ENCODE data around the gene SFXN5.
A peak's percentile ranks its signal among the peaks of the same experiment; 100 is the strongest.

SFXN5 gene

GRCh38 chr2:72952110-72952823 is 119.2 kb downstream of the SFXN5 start:
- no peak for DNase-seq

- no peak for DNase-seq
These were observed 120.0 kb downstream of the SFXN5 start for GRCh38 chr2:72951303-72952095.

GRCh38 chr2:72950558-72951255 is 120.8 kb downstream of the SFXN5 start:
- no peak for DNase-seq

- DNase-seq, result no peak
These were observed 121.9 kb downstream of the SFXN5 start for GRCh38 chr2:72949642-72950041.

GRCh38 chr2:72949045-72949444 is 122.5 kb downstream of the SFXN5 start:
- no peak for DNase-seq

GRCh38 chr2:72947952-72948830 is 123.3 kb downstream of the SFXN5 start:
- DNase-seq, result no peak

- no peak for DNase-seq
These were observed 125.0 kb downstream of the SFXN5 start for GRCh38 chr2:72946466-72946865.

- DNase-seq, result no peak
These were observed 126.0 kb downstream of the SFXN5 start for GRCh38 chr2:72945450-72946019.

- no peak for DNase-seq
These were observed 126.6 kb downstream of the SFXN5 start for GRCh38 chr2:72944804-72945449.

- DNase-seq, result no peak
These were observed 127.7 kb downstream of the SFXN5 start for GRCh38 chr2:72943540-72944395.

- no peak for DNase-seq
These were observed 128.6 kb downstream of the SFXN5 start for GRCh38 chr2:72942881-72943418.

- DNase-seq, result no peak
These were observed 129.2 kb downstream of the SFXN5 start for GRCh38 chr2:72942293-72942692.

- no peak for DNase-seq
These were observed 130.7 kb downstream of the SFXN5 start for GRCh38 chr2:72940786-72941185.

GRCh38 chr2:72940361-72940760 is 131.2 kb downstream of the SFXN5 start:
- DNase-seq, result no peak

- no peak for DNase-seq
These were observed 133.1 kb downstream of the SFXN5 start for GRCh38 chr2:72938455-72938854.

- peak; percentile 28 for DNase-seq
These were observed 134.2 kb downstream of the SFXN5 start for GRCh38 chr2:72937356-72937669.

- DNase-seq, result no peak
These were observed 134.7 kb downstream of the SFXN5 start for GRCh38 chr2:72936660-72937355.

- no peak for DNase-seq
These were observed 135.9 kb downstream of the SFXN5 start for GRCh38 chr2:72935611-72935957.

GRCh38 chr2:72934683-72935610 is 136.6 kb downstream of the SFXN5 start:
- peak; percentile 16 for DNase-seq
